Measurements from ENCODE around the gene LIG1. TPM values are rescaled to one million over a fixed set of nuclear protein-coding genes. Genes with fewer than 3 reads are reported as not detected.
"Not testable (repeated sequence)": the region's sequence is repeated elsewhere in the genome, so short reads cannot be mapped to it uniquely, and the experiment has no call there.

The LIG1 gene
- total RNA-seq, 1 experiment from 2014 or later = 115 TPM

DNA sequence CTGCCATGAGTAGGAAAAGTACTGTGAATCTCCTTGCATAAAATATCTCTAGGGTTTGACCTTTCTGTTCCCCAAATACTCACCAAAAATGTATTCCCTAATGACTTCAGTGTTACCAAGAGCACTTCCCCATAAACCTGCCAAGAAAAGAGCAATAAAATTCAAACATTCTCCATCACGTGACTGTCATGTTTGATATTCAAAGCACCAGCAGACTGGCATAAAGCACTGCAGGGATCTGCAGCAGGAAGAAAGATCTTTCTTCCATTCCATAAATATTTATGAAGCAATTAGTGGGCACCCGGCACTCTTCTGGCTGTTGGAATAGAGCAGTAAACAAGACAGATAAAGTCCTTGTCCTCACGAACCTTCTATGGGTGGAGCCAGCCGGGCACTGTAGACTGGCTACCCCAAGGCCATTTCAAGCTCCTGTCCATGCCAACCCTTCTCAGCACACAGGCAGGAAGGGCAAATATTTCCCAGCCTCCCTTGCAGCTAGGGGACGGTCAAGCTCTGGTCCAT is 79.8 kb downstream of the LIG1 start:
- no peak for DNase-seq
- Histone ChIP-seq H3K4me1 (ENCODE audit: insufficient read depth, low read length) (no peaks in the 10 kb centered on the region; the same call in 1 of the 2 replicates), H4K5ac (ENCODE audit: insufficient read length, low read depth, low read length) (no peak overlapping the region), H3K18ac (ENCODE audit: insufficient read length, low read depth, low read length) (no peak overlapping the region), H3K79me2 (ENCODE audit: insufficient read depth, low read length) (no peaks in the 10 kb centered on the region), H3T11ph (ENCODE audit: low read length) (no peak overlapping the region), H2AFZ (ENCODE audit: low read length) (no peak overlapping the region), H2AK5ac (ENCODE audit: insufficient read length, low read length) (no peak overlapping the region), H2BK120ac (ENCODE audit: low read depth, low read length, poor library complexity, severe bottlenecking) (no peak overlapping the region), H3K9ac (ENCODE audit: extremely low read depth, insufficient read length, low read length) (no peak overlapping the region), H3K9me3 (ENCODE audit: control insufficient read depth, low read depth, low read length) (no peaks in the 10 kb centered on the region), H3K4ac (ENCODE audit: low read depth, low read length) (no peak overlapping the region), H3K56ac (ENCODE audit: insufficient read length, low read depth, low read length) (no peak overlapping the region), H3K14ac (ENCODE audit: insufficient read depth, low read length) (no peak overlapping the region), H2BK20ac (ENCODE audit: low read depth, low read length, poor library complexity, severe bottlenecking) (no peak overlapping the region), H3K23ac (ENCODE audit: insufficient read length, low read depth, low read length) (no peak overlapping the region), H4K20me1 (ENCODE audit: control insufficient read depth, insufficient read depth, insufficient read length) (no peaks in the 10 kb centered on the region), H4K8ac (replicated peaks; ENCODE audit: insufficient read length, low read depth, low read length) (no peak overlapping the region), H4K91ac (ENCODE audit: insufficient read length, low read depth, low read length) (no peak overlapping the region), H3K23me2 (ENCODE audit: insufficient read length, low read depth, low read length, poor library complexity, severe bottlenecking) (no peaks in the 10 kb centered on the region), H3K27me3 (ENCODE audit: insufficient read depth, low read length) (no peaks in the 10 kb centered on the region), H3K4me2 (ENCODE audit: insufficient read depth, insufficient read length, low read length) (no peak overlapping the region), H3K79me1 (ENCODE audit: insufficient read depth, low read depth, low read length, poor library complexity, severe bottlenecking) (no peaks in the 10 kb centered on the region), H2BK12ac (ENCODE audit: insufficient read length, low read depth, low read length) (no peak overlapping the region), H2BK5ac (ENCODE audit: insufficient read length, low read length) (no peak overlapping the region), H2BK15ac (ENCODE audit: low read depth, low read length) (no peak overlapping the region), H3K27ac (ENCODE audit: insufficient read length, low read depth, low read length) (no peak overlapping the region)
- 0 out of 5 replicates have a peak, but pooled peaks cover 0 to 2% of the 10 kb centered on the region in 2 experiments for H3K9me3 Mint-ChIP-seq
- no peaks in the 10 kb centered on the region; a peak in 1 of 7 replicates for H3K36me3 Mint-ChIP-seq (ENCODE audit: insufficient read depth in 1 of 3, low read depth in 3 of 3)
- TF ChIP-seq, protein P1, sequence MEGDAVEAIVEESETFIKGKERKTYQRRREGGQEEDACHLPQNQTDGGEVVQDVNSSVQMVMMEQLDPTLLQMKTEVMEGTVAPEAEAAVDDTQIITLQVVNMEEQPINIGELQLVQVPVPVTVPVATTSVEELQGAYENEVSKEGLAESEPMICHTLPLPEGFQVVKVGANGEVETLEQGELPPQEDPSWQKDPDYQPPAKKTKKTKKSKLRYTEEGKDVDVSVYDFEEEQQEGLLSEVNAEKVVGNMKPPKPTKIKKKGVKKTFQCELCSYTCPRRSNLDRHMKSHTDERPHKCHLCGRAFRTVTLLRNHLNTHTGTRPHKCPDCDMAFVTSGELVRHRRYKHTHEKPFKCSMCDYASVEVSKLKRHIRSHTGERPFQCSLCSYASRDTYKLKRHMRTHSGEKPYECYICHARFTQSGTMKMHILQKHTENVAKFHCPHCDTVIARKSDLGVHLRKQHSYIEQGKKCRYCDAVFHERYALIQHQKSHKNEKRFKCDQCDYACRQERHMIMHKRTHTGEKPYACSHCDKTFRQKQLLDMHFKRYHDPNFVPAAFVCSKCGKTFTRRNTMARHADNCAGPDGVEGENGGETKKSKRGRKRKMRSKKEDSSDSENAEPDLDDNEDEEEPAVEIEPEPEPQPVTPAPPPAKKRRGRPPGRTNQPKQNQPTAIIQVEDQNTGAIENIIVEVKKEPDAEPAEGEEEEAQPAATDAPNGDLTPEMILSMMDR (conservative IDR thresholded peaks at IDR 0.05) = no peak
- H3K4me1 Mint-ChIP-seq = peaks cover 14 to 16% of the 10 kb centered on the region in 2 experiments
- peaks cover 14% of the 10 kb centered on the region for H3K27me3 Mint-ChIP-seq (ENCODE audit: low read depth)
- no peak overlapping the region for H3K4me3 Mint-ChIP-seq
- no peak overlapping the region for H3K27ac Mint-ChIP-seq
- WGBS (ENCODE audit: extremely low coverage, insufficient read length, low lambda C conversion rate) = no CpG with 5 or more reads among the region's 5 CpGs

DNA sequence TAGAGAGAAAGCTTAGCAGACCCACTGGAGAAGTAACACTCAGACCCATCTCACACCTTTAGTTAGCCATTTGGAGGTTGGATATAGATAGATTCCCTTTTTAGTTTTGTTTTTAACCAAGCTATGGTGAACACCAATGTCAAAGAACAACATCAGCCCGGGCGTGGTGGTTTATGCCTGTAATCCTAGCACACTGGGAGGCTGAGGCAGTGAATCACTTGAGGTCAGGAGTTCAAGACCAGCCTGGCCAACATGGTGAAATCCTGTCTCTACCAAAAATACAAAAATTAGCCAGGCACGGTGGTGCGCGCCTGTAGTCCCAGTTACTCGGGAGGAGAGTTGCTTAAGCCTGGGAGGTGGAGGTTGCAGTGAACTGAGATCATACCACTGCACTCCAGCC is 81.2 kb downstream of the LIG1 start:
- H3K79me1 ChIP-seq (ENCODE audit: insufficient read depth, low read depth, low read length, poor library complexity, severe bottlenecking); H2BK15ac ChIP-seq (ENCODE audit: low read depth, low read length); H4K8ac ChIP-seq (replicated peaks; ENCODE audit: insufficient read length, low read depth, low read length); H3K79me2 ChIP-seq (ENCODE audit: insufficient read depth, low read length); H3K27me3 Mint-ChIP-seq (ENCODE audit: low read depth); H3K4me2 ChIP-seq (ENCODE audit: insufficient read depth, insufficient read length, low read length); H3K27me3 ChIP-seq (ENCODE audit: insufficient read depth, low read length); H3K27ac Mint-ChIP-seq; H3K9ac ChIP-seq (ENCODE audit: extremely low read depth, insufficient read length, low read length); H2BK5ac ChIP-seq (ENCODE audit: insufficient read length, low read length); H2BK20ac ChIP-seq (ENCODE audit: low read depth, low read length, poor library complexity, severe bottlenecking); H2AFZ ChIP-seq (ENCODE audit: low read length); H3K18ac ChIP-seq (ENCODE audit: insufficient read length, low read depth, low read length); H3K36me3 Mint-ChIP-seq (ENCODE audit: insufficient read depth in 1 of 3, low read depth in 3 of 3); H3K9me3 ChIP-seq (ENCODE audit: control insufficient read depth, low read depth, low read length); DNase-seq; H4K5ac ChIP-seq (ENCODE audit: insufficient read length, low read depth, low read length); H3K27ac ChIP-seq (ENCODE audit: insufficient read length, low read depth, low read length); H4K91ac ChIP-seq (ENCODE audit: insufficient read length, low read depth, low read length); H2AK5ac ChIP-seq (ENCODE audit: insufficient read length, low read length); H2BK12ac ChIP-seq (ENCODE audit: insufficient read length, low read depth, low read length); H3K9me3 Mint-ChIP-seq; H4K20me1 ChIP-seq (ENCODE audit: control insufficient read depth, insufficient read depth, insufficient read length); H3K23me2 ChIP-seq (ENCODE audit: insufficient read length, low read depth, low read length, poor library complexity, severe bottlenecking); H3K23ac ChIP-seq (ENCODE audit: insufficient read length, low read depth, low read length); H3K56ac ChIP-seq (ENCODE audit: insufficient read length, low read depth, low read length); H3K4ac ChIP-seq (ENCODE audit: low read depth, low read length); H3T11ph ChIP-seq (ENCODE audit: low read length); H2BK120ac ChIP-seq (ENCODE audit: low read depth, low read length, poor library complexity, severe bottlenecking); H3K4me3 Mint-ChIP-seq; H3K4me1 ChIP-seq (ENCODE audit: insufficient read depth, low read length); H3K14ac ChIP-seq (ENCODE audit: insufficient read depth, low read length): not testable (repeated sequence)
- peaks cover 12 to 16% of the 10 kb centered on the region in 2 experiments for H3K4me1 Mint-ChIP-seq
- WGBS (ENCODE audit: extremely low coverage, insufficient read length, low lambda C conversion rate) = no CpG with 5 or more reads among the region's 6 CpGs

Data from H9 (cell line).